Esophagus muscularis mucosa (tissue), 4 donors: Measurements from ENCODE around the gene TMEM219. TPM values are rescaled to one million over a fixed set of nuclear protein-coding genes. Genes with fewer than 3 reads are reported as not detected.
A peak's percentile ranks its signal among the peaks of the same experiment; 100 is the strongest.

Source experiments
- DNase-seq: peaks from one replicate; pipeline ENCODE4 v3.0.0-alpha.2; 2017; ENCODE audit errors: extremely low spot score
- H3K27ac ChIP-seq, 4 donors: fragments of 200-600 bp; sonication (generic); replicated peaks in 1 of 4; 1 replicate in 3 of 4; 2 replicates in 1 of 4; pipeline ENCODE4 v1.5.1; 2016 to 2019; ENCODE audit warnings: mild to moderate bottlenecking in 1 of 4
- H3K27me3 ChIP-seq, 4 donors: fragments of 200-600 bp; sonication (generic); one replicate each; pipeline versions ENCODE4 v1.5.1 to v1.6.0; 2016 to 2019
- H3K36me3 ChIP-seq, 4 donors: fragments of 200-600 bp; sonication (generic); one replicate each; pipeline ENCODE4 v1.5.1; 2016 to 2019
- H3K4me1 ChIP-seq, 4 donors: fragments of 200-600 bp; sonication (generic); one replicate each; pipeline ENCODE4 v1.5.1; 2016 to 2019
- H3K4me3 ChIP-seq, 4 donors: fragments of 200-600 bp; sonication (generic); 1 replicate in 2 of 4; 2 replicates in 2 of 4; pipeline ENCODE4 v1.5.1; 2016 to 2019; ENCODE audit warnings: mild to moderate bottlenecking in 4 of 4, moderate library complexity in 1 of 4
- H3K9me3 ChIP-seq, 4 donors: fragments of 200-600 bp; sonication (generic); 1 replicate in 3 of 4; 2 replicates in 1 of 4; pipeline ENCODE4 v1.5.1; 2016 to 2019
- EP300 ChIP-seq: sonication (generic); formaldehyde crosslinking; IDR thresholded peaks from one replicate; pipeline ENCODE4 v1.6.1; 2017; ENCODE audit warnings: antibody characterized with exemption
- POLR2A ChIP-seq: fragments of 450-650 bp; IDR thresholded peaks from one replicate; pipeline ENCODE4 v1.6.1; 2017; ENCODE audit warnings: antibody characterized with exemption, moderate library complexity, mild to moderate bottlenecking, low read depth
- POLR2AphosphoS5 ChIP-seq, 2 donors: sonication (generic); formaldehyde crosslinking; IDR thresholded peaks; one replicate each; pipeline ENCODE4 v1.6.1; 2017; ENCODE audit warnings: antibody characterized with exemption in 2 of 2
- WGBS: methylation state at CpG from one replicate; pipeline ENCODE4 v1.1.5; 2018; 5-methylcytosine and 5-hydroxymethylcytosine counted together
- intact Hi-C: fragments of 100-400 bp; cut with DNase I; formaldehyde crosslinking; loops from one replicate; pipeline ENCODE4 v1.15.1; 2023
- total RNA-seq, 4 donors: library from RNA; depleted of rRNA; stranded (reverse); fragments of >200 nt; gene quantifications; one replicate each; pipeline versions ENCODE4 v1.1.0 to v1.2.1, GENCODE V29; 2016
- TF ChIP-seq, protein P1 (sequence below), 3 experiments: fragments of 200-600 bp in 2 of 3; fragments of 450-650 bp in 1 of 3; sonication (generic) in 2 of 3; IDR thresholded peaks; one replicate each; pipeline ENCODE4 v1.5.1; 2017 to 2019; ENCODE audit warnings: antibody characterized with exemption in 3 of 3, mild to moderate bottlenecking in 2 of 3, moderate library complexity in 1 of 3

The TMEM219 gene, protein sequence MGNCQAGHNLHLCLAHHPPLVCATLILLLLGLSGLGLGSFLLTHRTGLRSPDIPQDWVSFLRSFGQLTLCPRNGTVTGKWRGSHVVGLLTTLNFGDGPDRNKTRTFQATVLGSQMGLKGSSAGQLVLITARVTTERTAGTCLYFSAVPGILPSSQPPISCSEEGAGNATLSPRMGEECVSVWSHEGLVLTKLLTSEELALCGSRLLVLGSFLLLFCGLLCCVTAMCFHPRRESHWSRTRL
- total RNA-seq: 100 to 1,000 TPM in 3 of 4 donors, 10 to 100 TPM in 1; 96.8 to 114 (median 105) TPM

DNA sequence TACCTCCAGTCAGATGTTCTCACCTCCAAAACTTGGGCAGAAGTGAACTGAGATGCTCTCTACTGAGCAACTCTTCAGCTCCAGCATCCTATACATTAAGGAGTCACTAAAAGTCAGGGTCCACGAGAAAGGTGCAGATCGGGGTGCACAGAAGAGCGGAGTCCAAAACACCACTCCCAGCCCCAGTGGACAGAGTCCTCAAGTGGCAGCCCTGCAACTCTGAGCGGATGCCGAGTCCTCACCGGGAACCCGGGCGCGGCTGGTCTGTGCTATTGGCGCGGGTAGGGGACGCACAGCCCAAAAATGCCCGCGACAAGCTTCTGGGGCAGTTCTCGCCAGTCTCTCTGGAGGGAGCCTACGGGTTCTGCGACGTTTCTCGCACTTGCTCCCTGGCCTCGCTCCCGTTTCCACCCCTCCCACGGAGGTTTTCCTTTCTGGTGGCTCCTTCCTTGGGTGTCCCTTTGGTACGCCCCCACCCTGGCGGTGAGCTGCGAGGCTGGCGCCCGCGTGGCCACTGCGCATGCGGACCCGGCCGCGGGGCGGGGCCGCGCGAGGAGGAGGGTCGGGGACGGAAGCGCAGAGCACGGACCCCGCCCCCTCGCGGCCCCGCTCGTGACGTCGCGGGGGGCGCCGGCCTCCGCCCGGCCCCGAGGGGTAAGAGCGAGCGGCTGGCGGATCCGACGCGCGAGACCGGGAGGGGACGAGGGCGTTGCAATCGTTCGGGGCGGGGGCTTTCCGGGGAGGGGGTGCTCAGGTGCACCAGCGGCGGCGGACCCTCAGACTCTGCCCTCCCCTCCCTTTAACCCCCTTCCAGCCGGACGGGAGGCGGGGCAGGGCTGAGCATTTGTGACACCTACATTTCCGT, at the start of gene TMEM219:
Gene TMEM219 (plus strand): TSS at position 601 of the 865 bp plus-strand sequence. CDS start 1,065 bp downstream, outside the sequence.
- TF ChIP-seq EP300: no peak
- peak; percentile 26 for TF ChIP-seq POLR2A
- peak; percentile 78 to 90 for TF ChIP-seq POLR2AphosphoS5 (IDR thresholded peaks at IDR 0.05)
- TF ChIP-seq, protein P1, sequence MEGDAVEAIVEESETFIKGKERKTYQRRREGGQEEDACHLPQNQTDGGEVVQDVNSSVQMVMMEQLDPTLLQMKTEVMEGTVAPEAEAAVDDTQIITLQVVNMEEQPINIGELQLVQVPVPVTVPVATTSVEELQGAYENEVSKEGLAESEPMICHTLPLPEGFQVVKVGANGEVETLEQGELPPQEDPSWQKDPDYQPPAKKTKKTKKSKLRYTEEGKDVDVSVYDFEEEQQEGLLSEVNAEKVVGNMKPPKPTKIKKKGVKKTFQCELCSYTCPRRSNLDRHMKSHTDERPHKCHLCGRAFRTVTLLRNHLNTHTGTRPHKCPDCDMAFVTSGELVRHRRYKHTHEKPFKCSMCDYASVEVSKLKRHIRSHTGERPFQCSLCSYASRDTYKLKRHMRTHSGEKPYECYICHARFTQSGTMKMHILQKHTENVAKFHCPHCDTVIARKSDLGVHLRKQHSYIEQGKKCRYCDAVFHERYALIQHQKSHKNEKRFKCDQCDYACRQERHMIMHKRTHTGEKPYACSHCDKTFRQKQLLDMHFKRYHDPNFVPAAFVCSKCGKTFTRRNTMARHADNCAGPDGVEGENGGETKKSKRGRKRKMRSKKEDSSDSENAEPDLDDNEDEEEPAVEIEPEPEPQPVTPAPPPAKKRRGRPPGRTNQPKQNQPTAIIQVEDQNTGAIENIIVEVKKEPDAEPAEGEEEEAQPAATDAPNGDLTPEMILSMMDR (IDR thresholded peaks at IDR 0.05): peak; percentile 33 to 59 (median 59)
- Histone ChIP-seq H3K4me1 (peaks cover 8 to 34% (median 25%) of the 10 kb centered on the region in 4 donors), H3K27me3 (no peaks in the 10 kb centered on the region), H3K27ac (peak within 1 kb of the TSS; percentile 92 to 95 (median 94)), H3K4me3 (peak within 1 kb of the TSS; percentile 73 to 95 (median 80)), H3K36me3 (peaks cover 0 to 26% (median 6%) of the 10 kb centered on the region in 4 donors), H3K9me3 (no peaks in the 10 kb centered on the region)
- peak; percentile 96 for DNase-seq
- intact Hi-C loops: loop anchor here (5.0 kb wide), 1 partner anchor 34 kb away; the partner anchor contains the start of gene KCTD13
- under 1% methylated on average over 45 of the region's 75 CpGs for WGBS

DNA sequence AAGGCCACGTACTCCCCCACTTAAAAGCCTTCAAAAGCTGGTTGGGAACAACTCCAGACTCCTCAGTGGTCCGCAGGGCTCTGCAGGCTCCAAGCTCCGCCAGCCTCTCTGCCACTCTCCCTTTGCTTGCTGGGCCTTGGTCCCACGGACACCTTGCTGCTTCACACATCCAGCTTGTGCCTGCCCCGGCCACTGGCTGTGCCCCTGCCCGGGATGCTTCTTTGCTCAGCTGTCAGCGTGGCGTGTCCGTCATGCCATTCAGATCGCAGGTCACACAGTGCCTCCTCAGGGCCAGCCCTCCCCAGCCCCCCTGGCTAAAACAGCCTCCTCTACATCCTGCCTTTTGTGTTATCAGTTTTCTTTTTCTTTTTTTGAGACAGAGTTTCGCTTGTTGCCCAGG, 49.8 kb upstream of the TMEM219 start:
- Histone ChIP-seq H3K36me3 (peaks cover 0 to 34% (median 15%) of the 10 kb centered on the region in 4 donors), H3K27me3 (no peaks in the 10 kb centered on the region), H3K4me3 (no peak overlapping the region), H3K27ac (no peak overlapping the region), H3K9me3 (no peaks in the 10 kb centered on the region), H3K4me1 (no peaks in the 10 kb centered on the region)
- intact Hi-C loops: no loop called here
- WGBS: 68% methylated on average over 9 of the region's 11 CpGs
- no peak for TF ChIP-seq POLR2A
- TF ChIP-seq, protein P1 (IDR thresholded peaks at IDR 0.05): no peak
- TF ChIP-seq EP300: no peak
- TF ChIP-seq POLR2AphosphoS5 (IDR thresholded peaks at IDR 0.05): no peak
- DNase-seq: no peak

DNA sequence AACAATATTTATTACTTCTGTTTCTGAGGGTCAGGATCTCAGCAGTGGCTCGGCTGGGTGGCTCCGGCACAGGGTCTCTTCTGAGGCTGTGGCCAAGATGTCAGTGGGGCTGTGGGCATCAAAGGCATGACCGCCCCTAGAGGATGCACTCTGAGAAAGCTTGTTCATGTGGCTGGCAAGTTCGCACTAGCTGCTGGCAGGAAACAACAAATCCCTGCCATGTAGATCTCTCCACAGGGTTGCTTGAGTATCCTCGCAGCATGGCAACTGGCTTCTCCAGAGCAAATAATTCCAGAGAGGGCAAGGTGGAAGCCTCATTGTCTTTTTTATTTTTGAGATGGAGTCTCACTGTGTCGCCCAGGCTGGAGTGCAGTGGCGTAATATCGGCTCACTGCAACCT, 48.4 kb upstream of the TMEM219 start:
- no peaks in the 10 kb centered on the region for H3K9me3 ChIP-seq
- TF ChIP-seq, protein P1 (IDR thresholded peaks at IDR 0.05): no peak
- no peak overlapping the region for H3K27ac ChIP-seq
- DNase-seq: no peak
- peaks cover 3 to 42% (median 23%) of the 10 kb centered on the region in 4 donors for H3K36me3 ChIP-seq
- H3K4me3 ChIP-seq: no peak overlapping the region
- intact Hi-C loops: no loop called here
- H3K27me3 ChIP-seq: no peaks in the 10 kb centered on the region
- WGBS: 100% methylated on average over 8 of the region's 8 CpGs
- H3K4me1 ChIP-seq: no peaks in the 10 kb centered on the region

DNA sequence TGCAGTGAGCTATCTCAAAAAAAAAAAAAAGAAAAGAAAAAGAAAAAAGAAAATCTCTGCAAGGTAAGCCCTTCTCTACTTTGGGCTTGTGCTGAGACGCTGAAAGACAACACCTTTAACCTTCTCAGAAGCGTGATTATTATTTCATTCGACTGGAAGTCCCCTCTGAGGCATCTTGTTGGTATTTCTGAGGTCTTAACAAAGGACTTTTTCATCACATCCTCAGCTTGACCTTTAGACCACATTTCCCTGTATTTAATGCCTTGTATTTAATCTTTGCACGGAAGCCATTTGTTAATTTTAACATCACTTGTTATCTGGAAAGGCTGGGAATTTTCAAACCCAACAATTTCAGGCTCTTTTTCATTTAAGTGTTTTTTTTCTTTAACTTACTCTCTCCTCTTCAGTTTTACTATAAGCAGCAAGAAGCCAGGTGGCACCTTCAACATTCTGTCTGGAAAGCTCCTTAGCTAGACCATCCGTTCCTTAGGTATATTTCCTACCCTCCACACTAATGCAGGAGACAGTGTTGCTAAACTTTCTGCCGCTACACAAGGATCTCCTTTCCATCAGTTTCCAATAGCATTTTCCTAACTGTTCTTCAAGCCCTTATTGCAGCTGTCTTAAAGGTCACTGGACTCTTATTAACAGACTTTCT, 46.2 kb upstream of the TMEM219 start:
- Histone ChIP-seq H3K9me3 (no peaks in the 10 kb centered on the region), H3K4me1 (no peaks in the 10 kb centered on the region), H3K36me3 (peaks cover 10 to 63% (median 42%) of the 10 kb centered on the region in 4 donors), H3K27me3 (no peaks in the 10 kb centered on the region), H3K4me3 (no peak overlapping the region), H3K27ac (no peak overlapping the region)
- DNase-seq: no peak
- TF ChIP-seq, protein P1 (IDR thresholded peaks at IDR 0.05): no peak
- TF ChIP-seq EP300 (no peak), POLR2A (no peak), POLR2AphosphoS5 (IDR thresholded peaks at IDR 0.05) (no peak)
- WGBS: 84% methylated on average over 6 of the region's 6 CpGs
- intact Hi-C loops: no loop called here
